GM18526 (cell line): ENCODE measurements around the gene NUDCD3.

Source experiments
- POLR2A ChIP-seq: IDR thresholded peaks from 3 replicates; pipeline ENCODE4 v1.6.1; 2011; ENCODE audit not compliant: insufficient read length; ENCODE audit errors: extremely low read depth

The NUDCD3 gene

GRCh38 chr7:44472843-44473242, 17.6 kb downstream of the NUDCD3 start:
- TF ChIP-seq POLR2A = no peak

- no peak for TF ChIP-seq POLR2A
Measured at GRCh38 chr7:44471850-44472249, 18.6 kb downstream of the NUDCD3 start.

- no peak for TF ChIP-seq POLR2A
Measured at GRCh38 chr7:44471436-44471835, 19.0 kb downstream of the NUDCD3 start.

GRCh38 chr7:44470628-44471245, 19.7 kb downstream of the NUDCD3 start:
- TF ChIP-seq POLR2A = no peak

- TF ChIP-seq POLR2A = no peak
Measured at GRCh38 chr7:44470135-44470479, 20.4 kb downstream of the NUDCD3 start.

GRCh38 chr7:44469461-44470134, 20.9 kb downstream of the NUDCD3 start:
- TF ChIP-seq POLR2A = no peak

DNA sequence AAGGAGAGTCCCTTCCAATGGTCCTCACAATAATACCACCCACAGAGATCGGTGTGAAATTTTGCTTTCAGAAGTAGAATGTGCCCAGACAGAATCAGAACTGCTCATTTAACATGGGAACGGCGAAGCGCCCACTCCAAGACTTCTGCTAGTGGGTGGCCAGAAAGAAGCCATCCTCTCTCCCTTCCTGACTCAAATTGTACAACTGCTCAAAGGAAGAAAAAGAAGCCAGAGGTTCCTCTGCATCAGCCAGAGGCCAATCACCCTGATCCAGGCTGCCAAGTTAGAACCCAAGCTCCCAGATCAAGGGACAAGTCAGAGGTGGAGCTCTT, 23.3 kb downstream of the NUDCD3 start:
- no peak for TF ChIP-seq POLR2A

- no peak for TF ChIP-seq POLR2A
Measured at GRCh38 chr7:44466300-44467216, 23.9 kb downstream of the NUDCD3 start.

DNA sequence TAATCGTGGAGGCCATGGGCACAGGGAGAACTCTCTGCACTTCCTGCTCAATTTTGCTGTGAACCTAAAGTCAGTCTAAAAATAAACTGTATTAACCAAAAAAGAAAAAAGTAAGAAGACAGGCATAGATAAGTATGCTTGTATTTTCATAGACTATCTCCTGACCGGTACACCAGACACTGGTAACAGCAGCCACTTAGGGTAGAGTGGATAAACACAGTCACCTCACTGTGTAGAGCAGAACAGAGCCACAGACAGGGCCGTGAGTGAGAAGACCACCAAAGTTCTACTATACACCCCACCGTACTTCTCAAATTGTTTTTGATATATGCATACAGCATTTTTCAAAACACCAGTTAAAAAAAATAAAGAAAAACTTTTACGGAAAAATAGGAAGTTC, 25.0 kb downstream of the NUDCD3 start:
- no peak for TF ChIP-seq POLR2A

DNA sequence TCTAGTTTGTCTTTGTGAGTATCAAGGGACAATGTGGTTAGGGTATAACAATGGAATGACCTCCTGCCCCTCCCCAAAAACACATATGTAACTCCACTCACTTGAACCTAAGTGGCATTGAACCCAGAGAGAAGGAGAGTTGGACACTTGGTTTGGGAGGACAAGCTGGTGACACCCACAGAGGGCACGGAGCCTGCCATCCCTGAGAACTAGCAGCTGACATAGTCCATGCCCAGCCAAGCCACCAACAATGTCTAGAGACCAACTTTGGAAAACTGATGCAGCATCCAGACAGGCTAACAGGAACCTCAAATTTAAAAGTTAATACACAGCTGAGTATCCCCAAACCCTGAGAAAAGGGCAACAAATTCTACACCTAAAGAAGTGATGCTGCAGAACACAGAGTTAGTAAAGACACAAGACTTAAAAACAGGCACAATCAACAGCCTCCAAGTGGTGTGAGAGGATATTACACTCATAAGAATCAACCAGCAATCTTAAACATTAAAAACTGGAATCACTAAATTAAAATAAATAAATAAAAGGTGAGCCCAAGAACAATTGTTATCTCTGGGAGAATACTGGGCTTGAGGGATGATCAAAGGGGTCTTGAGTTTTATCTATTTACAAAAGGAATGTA, 27.2 kb downstream of the NUDCD3 start:
- no peak for TF ChIP-seq POLR2A

DNA sequence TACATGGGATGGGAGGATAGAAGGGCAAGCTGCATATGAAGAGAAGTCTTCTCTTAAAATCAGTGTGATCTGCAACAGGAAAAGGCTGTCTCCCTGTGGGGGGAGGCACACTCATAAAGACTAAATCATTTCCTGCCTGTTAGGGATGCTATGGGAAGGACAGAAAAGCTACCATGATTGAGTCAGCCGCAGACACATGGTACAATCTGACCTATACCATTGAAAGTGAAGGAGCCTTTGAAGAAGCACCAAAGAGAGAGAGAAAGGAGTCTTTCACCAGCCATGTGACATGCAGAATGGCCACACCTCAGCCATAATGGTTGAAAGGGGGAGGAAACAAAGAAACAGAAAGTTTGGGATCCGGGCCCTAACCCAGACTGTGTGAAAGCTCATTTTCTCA, 29.1 kb downstream of the NUDCD3 start:
- no peak for TF ChIP-seq POLR2A

DNA sequence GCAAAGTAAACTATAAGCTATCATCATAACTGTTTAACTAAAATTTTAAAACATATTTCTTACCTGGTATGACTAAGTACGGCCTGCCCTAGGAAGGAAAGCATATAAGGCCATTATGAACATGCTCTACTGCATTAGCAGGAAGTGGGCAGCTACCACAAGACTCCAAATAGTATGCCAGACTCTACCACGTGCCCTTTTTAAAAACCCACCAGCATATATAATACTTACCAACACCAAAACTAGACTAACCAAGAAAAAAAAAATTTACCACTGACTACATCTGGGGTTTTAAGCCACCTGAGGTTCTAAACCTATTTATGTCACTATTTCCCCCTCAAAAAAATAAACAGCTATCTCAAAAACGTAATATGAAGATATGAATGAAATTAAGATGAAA, 30.1 kb downstream of the NUDCD3 start:
- no peak for TF ChIP-seq POLR2A

DNA sequence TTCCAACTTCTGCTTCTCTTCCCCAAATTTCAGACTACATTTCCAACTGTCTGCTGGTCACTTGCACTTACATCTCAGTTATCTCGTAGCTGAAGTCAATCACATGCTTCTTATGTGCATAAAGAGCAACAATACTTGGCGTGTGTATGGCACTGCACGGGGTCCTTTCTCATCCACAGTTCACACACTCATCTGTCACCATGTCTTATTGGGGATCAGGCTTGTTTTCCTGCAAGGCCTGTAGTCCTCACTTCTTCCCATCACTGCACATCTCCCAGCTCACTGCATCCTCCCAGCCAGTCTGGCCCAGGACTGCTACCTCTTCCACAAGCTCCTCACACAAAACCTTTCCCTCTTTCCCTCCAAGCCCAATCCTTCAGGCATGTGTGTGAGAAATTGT, 35.3 kb downstream of the NUDCD3 start:
- no peak for TF ChIP-seq POLR2A

DNA sequence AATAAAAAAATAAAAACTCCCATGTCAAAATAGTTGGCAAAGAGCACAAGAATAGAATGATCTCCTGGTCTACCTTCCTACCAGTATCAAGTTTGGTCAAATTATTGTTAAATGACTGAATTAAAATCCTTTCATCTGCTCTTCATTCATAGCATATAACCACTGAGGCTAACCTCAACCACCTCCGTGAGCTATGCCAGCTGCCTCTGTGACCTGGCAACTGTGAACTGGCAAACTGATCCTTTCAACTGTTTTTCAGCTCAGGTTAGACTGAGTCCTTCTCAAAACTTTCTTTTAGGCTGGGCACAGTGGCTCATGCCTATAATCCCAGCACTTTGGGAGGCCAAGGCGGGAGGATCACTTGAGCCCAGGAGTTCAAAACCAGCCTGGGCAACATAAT, 36.1 kb downstream of the NUDCD3 start:
- TF ChIP-seq POLR2A = no peak

DNA sequence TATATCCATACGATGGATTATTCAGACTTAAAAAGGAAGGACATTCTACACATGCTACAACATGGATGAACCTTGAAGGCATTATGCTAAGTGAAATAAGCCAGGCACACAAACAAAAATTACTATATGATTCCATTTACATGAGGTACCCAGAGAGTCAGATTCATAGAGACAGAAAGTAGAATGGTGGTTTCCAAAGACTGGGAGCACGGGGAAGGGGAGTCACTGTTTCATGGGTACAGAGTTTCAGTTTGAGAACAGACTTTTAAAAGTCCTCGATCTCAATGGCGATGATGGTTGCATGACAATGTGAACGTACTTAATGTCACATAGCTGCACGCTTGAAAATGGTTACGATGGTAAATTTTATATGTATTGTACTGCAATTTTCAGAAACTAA, 39.3 kb downstream of the NUDCD3 start:
- TF ChIP-seq POLR2A = no peak

DNA sequence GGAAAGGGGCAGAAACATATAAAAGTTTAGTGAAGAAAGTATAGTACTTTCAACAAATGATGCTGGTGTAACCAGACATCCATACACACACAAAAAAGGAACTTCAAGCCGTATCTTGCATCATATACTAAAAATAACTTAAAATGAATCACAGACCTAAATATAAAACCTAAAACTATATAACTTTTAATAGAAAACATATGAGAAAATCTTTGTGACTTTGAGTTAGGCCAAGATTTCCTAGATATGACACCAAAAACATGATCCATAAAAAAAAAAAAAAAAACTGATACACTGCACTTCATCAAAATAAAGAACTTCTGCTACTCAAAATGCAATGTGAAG, 40.9 kb downstream of the NUDCD3 start:
- TF ChIP-seq POLR2A = no peak

- TF ChIP-seq POLR2A = no peak
Measured at GRCh38 chr7:44448922-44449583, 41.4 kb downstream of the NUDCD3 start.
